NOMO-1 treated with dmso at 0.1 percent for 144 hours (cell line): ENCODE results near the gene HCLS1.
"Not testable (repeated sequence)": the region's sequence is repeated elsewhere in the genome, so short reads cannot be mapped to it uniquely, and the experiment has no call there.

Experiments
- DNase-seq: peaks from one replicate; lab custom pipeline; 2025; ENCODE audit not compliant: unreplicated experiment; lab: John Stamatoyannopoulos, UW

The HCLS1 gene

DNA sequence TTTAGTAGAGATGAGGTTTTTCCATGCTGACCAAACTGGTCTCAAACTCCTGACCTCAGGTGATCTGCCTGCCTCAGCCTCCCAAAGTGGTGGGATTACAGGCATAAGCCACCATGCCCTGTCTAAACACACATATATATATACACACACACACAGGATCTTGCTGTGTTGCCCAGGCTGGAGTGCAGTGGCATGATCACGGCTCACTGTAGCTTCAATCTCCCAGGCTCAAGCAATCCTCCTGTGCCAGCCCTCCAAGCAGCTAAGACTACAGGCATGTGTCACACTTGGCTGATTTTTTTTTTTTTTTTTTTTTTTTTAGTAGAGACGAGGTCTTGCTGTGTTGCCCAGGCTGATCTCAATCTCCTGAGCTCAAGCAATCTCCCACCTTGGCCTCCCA, 60.8 kb downstream of the HCLS1 start:
- not testable (repeated sequence) for DNase-seq

DNA sequence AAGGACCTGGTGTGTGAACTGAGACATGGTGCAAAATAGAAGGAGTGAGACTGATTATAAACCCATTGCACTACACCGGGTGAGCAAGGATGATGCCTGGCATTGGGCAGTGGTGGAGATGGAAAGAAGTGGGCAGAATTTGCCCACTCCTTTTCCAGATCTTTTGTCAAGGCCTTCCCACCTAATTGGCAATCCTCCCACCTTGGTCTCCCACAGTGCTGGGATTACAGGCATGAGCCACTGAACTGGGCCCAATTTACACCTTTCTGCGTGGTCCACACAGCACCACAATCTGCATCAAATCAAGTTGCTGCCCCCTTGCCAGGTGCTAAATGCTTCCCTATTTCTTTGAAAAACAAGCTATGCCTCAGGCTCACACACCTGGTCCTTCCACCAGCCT, 62.1 kb downstream of the HCLS1 start:
- DNase-seq = no peak

DNA sequence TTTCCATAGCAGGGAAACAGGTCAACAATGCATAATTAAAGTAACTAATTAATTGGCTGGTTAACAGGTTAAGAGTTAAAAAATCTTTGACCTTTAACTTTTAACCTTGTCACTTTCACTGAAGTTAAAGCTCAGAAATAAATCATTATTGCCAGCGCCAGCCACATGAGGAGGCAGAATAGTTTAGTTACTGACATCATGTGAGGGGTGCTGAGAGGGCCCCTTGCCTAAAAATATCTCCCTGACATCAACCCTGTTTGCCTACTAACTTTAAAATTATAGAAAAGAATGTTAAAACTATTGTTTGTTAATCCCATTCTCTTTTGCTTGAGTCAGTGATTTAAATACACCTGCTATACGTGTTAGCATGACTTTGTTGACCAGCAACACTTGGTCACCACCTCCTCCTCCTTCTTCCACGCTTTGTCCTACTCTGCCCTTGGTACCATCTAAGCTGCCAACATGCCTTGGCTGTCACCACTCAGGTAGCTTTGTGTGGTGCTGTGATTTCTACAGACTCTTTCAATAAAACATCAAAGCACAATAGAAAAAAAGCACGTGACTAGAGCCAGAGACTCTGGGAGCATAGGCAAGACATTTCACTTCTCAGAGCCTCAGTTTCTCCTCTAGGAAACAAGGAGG, 64.8 kb downstream of the HCLS1 start:
- no peak for DNase-seq

DNA sequence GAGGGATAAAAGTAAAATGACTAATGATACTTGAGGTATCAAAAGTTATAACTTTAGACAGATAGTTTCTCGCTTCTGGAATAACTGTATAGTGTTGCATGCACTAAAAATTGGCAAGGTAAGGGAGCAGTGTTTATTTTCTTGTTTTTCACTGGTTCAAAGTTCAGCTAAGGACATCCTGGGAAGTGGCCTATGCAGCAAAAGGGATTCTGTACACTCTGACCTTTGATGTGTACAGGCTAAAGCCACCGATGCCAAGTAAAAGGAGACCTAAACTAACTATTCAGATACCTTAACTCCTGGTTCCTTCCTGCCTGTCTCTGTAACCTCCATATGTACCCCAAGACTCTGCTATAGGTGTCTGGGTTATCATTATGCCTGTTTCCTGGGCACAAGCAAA, 65.9 kb downstream of the HCLS1 start:
- no peak for DNase-seq

DNA sequence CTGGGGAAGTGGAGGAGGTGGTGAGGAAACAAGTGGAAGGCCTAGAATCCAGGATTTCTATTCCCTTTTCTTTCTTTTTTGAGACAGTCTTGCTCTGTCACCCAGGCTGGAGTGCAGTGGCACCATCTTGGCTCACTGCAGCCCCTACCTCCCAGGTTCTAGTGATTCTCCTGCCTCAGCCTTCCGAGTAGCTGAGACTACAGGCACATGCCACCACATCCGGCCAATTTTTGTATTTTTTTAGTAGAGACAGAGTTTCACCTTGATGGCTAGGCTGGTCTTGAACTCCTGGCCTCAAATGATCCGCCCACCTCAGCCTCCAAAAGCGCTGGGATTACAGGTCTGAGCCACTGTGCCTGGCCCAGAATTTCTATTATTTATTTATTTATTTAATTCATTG, 66.9 kb downstream of the HCLS1 start:
- not testable (repeated sequence) for DNase-seq

DNA sequence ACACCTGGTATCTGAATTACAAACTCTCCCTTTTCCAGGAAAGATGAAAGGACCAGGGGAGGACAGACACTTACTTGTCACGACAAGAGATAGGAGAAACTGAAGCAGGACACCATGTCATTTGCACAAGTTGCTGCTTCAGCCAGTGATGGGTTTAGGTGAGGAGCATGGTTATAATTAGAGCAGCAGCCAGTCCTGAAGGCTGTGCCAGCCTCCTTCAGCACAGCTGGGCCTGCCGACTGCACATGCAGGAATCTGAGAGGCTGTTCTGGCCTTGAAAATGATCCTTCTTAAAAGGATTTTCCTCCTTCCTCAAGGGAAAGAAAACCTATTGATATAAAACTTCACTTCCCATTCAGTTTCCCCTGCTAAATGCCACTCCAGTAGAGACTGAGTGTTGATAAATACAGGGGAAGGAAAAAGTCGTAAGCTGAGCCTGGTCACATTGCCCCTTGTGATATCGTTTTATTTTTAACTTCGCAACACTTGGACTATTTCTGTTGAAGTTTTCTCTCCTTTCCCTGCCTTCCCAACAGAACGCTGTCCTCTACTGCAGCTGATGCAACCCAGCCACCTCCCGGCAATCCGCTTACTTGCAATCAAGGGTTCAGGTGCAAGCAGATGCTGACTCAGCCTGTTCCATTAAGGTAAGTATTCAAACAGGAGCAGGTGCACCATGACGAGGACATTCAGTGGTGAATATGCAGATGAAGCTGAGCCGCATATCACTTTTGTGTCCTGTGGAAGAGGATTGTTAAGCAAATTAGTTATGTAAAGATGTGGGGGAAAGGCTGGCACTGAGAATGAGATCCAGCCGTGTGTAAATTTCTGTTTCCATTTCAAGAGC, 67.6 kb downstream of the HCLS1 start, which contains the start of gene FBXO40:
FBXO40 (plus strand) TSS at position 524 of the 847 bp plus-strand sequence. CDS start 27,197 bp downstream, outside the sequence.
- DNase-seq = no peak

DNA sequence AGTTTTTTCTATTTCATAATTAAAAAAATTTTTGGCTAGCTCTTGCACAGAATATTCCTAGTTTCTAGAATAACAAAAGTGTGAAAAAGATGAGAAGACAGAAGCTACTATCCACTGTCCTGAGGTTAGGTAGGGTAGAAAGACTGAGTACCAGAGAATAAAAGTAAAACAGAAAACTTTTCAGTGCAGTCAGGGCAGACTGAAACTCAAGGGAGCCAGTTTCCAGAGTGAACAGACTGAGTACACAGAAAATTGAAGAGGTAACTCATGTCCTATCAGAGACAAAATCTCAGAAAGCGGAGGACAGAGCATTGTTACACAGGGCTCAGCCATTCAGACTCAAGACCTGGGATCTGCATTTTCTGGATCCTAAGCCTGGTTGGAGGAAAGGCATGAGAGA, 76.3 kb downstream of the HCLS1 start:
- DNase-seq = no peak

DNA sequence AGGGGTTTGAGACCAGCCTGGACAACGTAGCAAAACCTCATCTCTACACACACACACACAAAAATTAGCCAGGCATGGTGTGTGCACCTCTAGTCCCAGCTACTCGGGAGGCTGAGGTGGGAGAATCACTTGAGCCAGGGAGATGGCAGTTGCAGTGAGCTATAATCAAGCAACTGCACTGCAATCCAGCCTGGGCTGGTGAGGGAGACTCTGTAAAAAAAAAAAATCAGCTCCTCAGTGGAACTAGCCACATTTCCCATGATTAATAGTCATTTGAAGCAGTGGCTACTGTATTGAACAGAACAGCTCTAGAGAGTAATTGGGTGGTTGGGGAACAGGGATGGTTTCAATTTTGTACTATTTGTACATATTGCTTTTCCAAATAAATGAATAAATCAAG, 79.0 kb downstream of the HCLS1 start:
- DNase-seq = no peak
